OCI-LY7 (cell line): ENCODE data around the gene KCNAB2. TPM values are rescaled to one million over a fixed set of nuclear protein-coding genes. Genes with fewer than 3 reads are reported as not detected.

Experiments
- BruUV-seq: library from RNA; stranded (reverse); fragments of 400-500 nt; replicated peaks from 2 replicates; lab custom pipeline; 2021; lab: Mats Ljungman, UMichigan
- CTCF ChIA-PET: fragments of 300-600 bp; sonication (Branson Sonifier 250); formaldehyde crosslinking; loops from one replicate; lab custom pipeline; 2022; ENCODE audit warnings: antibody characterized with exemption; ENCODE audit not compliant: unreplicated experiment; lab: Charles Lee
- POLR2A ChIA-PET: fragments of 300-600 bp; sonication (Branson Sonifier 250); formaldehyde crosslinking; loops from one replicate; lab custom pipeline; 2022; ENCODE audit warnings: antibody characterized with exemption; lab: Charles Lee
- DNase-seq: peaks from one replicate; pipeline ENCODE4 v3.0.0-alpha.2; 2015; ENCODE audit warnings: low spot score
- H2AFZ ChIP-seq: fragments of 200-600 bp; sonication (generic), shearing (Covaris generic); 2 replicates; pipeline ENCODE4 v1.6.1; 2014; ENCODE audit warnings: mild to moderate bottlenecking, antibody characterized with exemption, low read length, moderate library complexity
- H3K27ac ChIP-seq: fragments of 200-600 bp; sonication (generic); 2 replicates; pipeline ENCODE4 v1.5.1; 2014; ENCODE audit warnings: mixed run types, low read depth, mild to moderate bottlenecking, moderate library complexity, low read length, inconsistent platforms; ENCODE audit not compliant: poor library complexity, severe bottlenecking
- H3K36me3 ChIP-seq: fragments of 200-600 bp; sonication (generic); 2 replicates; pipeline ENCODE4 v1.6.1; 2014; ENCODE audit warnings: mild to moderate bottlenecking, antibody characterized with exemption, low read length, moderate library complexity, mixed read lengths; ENCODE audit not compliant: insufficient read depth
- H3K4me1 ChIP-seq: fragments of 200-600 bp; sonication (generic); 2 replicates; pipeline ENCODE4 v1.5.1; 2014; ENCODE audit warnings: mild to moderate bottlenecking, low read length; ENCODE audit not compliant: insufficient read depth, poor library complexity, severe bottlenecking
- H3K4me2 ChIP-seq: fragments of 200-600 bp; sonication (generic); 2 replicates; pipeline ENCODE4 v1.6.1; 2014; ENCODE audit warnings: mild to moderate bottlenecking, low read length
- H3K4me3 ChIP-seq: fragments of 200-600 bp; sonication (generic); 2 replicates; pipeline ENCODE4 v1.5.1; 2014; ENCODE audit warnings: mild to moderate bottlenecking, low read depth, low read length; ENCODE audit not compliant: poor library complexity, severe bottlenecking
- H3K79me2 ChIP-seq: fragments of 200-600 bp; sonication (generic); 2 replicates; pipeline ENCODE4 v1.6.1; 2016; ENCODE audit warnings: low read depth, mild to moderate bottlenecking, low read length, moderate library complexity, mixed read lengths; ENCODE audit not compliant: insufficient read depth
- H3K9me2 ChIP-seq: fragments of 200-600 bp; sonication (generic); 2 replicates; pipeline ENCODE4 v1.6.1; 2016; ENCODE audit warnings: mild to moderate bottlenecking, low read length, mixed read lengths; ENCODE audit not compliant: insufficient read depth
- H3K9me3 ChIP-seq: fragments of 200-600 bp; sonication (generic); 2 replicates; pipeline ENCODE4 v1.6.1; 2014; ENCODE audit warnings: mild to moderate bottlenecking, mixed run types, low read length, mixed read lengths
- H4K20me1 ChIP-seq: fragments of 200-600 bp; sonication (generic); 2 replicates; pipeline ENCODE4 v1.6.1; 2014; ENCODE audit warnings: mild to moderate bottlenecking, antibody characterized with exemption, low read length, moderate library complexity, mixed read lengths; ENCODE audit not compliant: insufficient read depth
- CTCF ChIP-seq: fragments of 200-600 bp; sonication (generic); conservative IDR thresholded peaks from 2 replicates; pipeline ENCODE4 v1.5.1; 2014; ENCODE audit warnings: mild to moderate bottlenecking, antibody characterized with exemption, low read length, moderate library complexity, mixed read lengths
- EZH2phosphoT487 ChIP-seq: fragments of 200-600 bp; sonication (generic); IDR thresholded peaks from 2 replicates; pipeline ENCODE4 v1.6.1; 2018; ENCODE audit warnings: low read depth, borderline replicate concordance, mild to moderate bottlenecking, mixed run types, antibody characterized with exemption, low read length, moderate library complexity, mixed read lengths
- intact Hi-C: fragments of 100-400 bp; cut with micrococcal nuclease; formaldehyde crosslinking; loops from one replicate; pipeline ENCODE4 v1.10.0; 2022; ENCODE audit not compliant: unreplicated experiment
- total RNA-seq, 2 experiments: library from RNA; depleted of rRNA in 1 of 2; stranded (reverse); fragments of >200 nt in 1 of 2; shearing (Covaris generic) in 1 of 2; gene quantifications; 2 replicates each; pipeline ENCODE4 v1.2.3, GENCODE V29; 2014 to 2022

KCNAB2 gene
- total RNA-seq, 2 experiments from 2014 or later = 46.7 to 133 TPM

- Histone ChIP-seq H3K36me3 (no peaks in the 10 kb centered on the region), H3K4me1 (no peaks in the 10 kb centered on the region), H3K4me2 (no peak overlapping the region), H4K20me1 (no peaks in the 10 kb centered on the region), H2AFZ (no peak overlapping the region), H3K4me3 (no peak overlapping the region), H3K9me3 (no peaks in the 10 kb centered on the region), H3K79me2 (no peaks in the 10 kb centered on the region), H3K27ac (no peak overlapping the region), H3K9me2 (no peaks in the 10 kb centered on the region)
- DNase-seq = no peak
- intact Hi-C loops = no loop called here
- POLR2A ChIA-PET = no interaction called here
- BruUV-seq = no TSS peak
- CTCF ChIA-PET = interaction anchor here (0.6 kb wide), 1 partner anchor 37 kb away, joined by 3 read pairs; no protein-coding TSS in a partner anchor
- TF ChIP-seq EZH2phosphoT487 = no peak
- no peak for TF ChIP-seq CTCF
Measured at GRCh38 chr1:6011161-6011945, 34.3 kb upstream of the KCNAB2 start.

GRCh38 chr1:6011946-6012258, 33.8 kb upstream of the KCNAB2 start:
- H3K4me1 ChIP-seq = no peaks in the 10 kb centered on the region
- H3K27ac ChIP-seq = no peak overlapping the region
- H4K20me1 ChIP-seq = no peaks in the 10 kb centered on the region
- no peak overlapping the region for H3K4me3 ChIP-seq
- no peaks in the 10 kb centered on the region for H3K79me2 ChIP-seq
- H3K9me3 ChIP-seq = no peaks in the 10 kb centered on the region
- H3K36me3 ChIP-seq = no peaks in the 10 kb centered on the region
- H3K4me2 ChIP-seq = no peak overlapping the region
- intact Hi-C loops = no loop called here
- BruUV-seq = no TSS peak
- ChIA-PET CTCF (no interaction called here), POLR2A (no interaction called here)
- no peaks in the 10 kb centered on the region for H3K9me2 ChIP-seq
- no peak for DNase-seq
- H2AFZ ChIP-seq = no peak overlapping the region
- TF ChIP-seq CTCF (no peak), EZH2phosphoT487 (no peak)

GRCh38 chr1:6012529-6013318, 33.0 kb upstream of the KCNAB2 start:
- H3K4me2 ChIP-seq = no peak overlapping the region
- no peaks in the 10 kb centered on the region for H4K20me1 ChIP-seq
- H3K4me1 ChIP-seq = no peaks in the 10 kb centered on the region
- DNase-seq = no peak
- BruUV-seq = no TSS peak
- no peak overlapping the region for H2AFZ ChIP-seq
- ChIA-PET POLR2A (no interaction called here), CTCF (no interaction called here)
- no peaks in the 10 kb centered on the region for H3K9me3 ChIP-seq
- intact Hi-C loops = no loop called here
- no peak for TF ChIP-seq CTCF
- no peak for TF ChIP-seq EZH2phosphoT487
- no peak overlapping the region for H3K4me3 ChIP-seq
- H3K36me3 ChIP-seq = no peaks in the 10 kb centered on the region
- no peaks in the 10 kb centered on the region for H3K9me2 ChIP-seq
- no peaks in the 10 kb centered on the region for H3K79me2 ChIP-seq
- no peak overlapping the region for H3K27ac ChIP-seq
